ENCODE data around the gene AIF1. TPM values are rescaled to one million over a fixed set of nuclear protein-coding genes. Genes with fewer than 3 reads are reported as not detected.

AIF1 gene
- total RNA-seq, 3 donors from 2014 or later: 26.9 to 54.1 (median 28.2) TPM

DNA sequence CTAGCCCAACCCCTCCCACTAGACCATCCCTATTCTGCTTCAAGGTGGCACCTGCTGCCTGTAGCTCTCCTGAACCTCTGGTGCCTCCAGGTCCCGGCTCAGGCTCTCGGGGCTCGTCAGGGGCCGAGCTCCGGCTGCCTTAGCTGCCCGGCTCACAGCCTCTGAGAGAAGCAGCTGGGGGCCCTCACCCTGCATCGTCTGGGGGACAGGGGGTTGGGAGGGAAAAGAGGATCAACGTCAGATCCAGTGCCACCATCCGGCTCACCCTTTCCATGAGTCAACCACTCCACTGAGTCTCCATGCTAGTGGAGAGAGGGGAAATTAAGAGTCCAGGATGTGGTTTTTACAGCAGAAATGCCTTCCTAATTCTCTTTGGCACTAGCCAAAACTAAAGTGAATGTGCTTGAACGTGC is 24.4 kb downstream of the AIF1 start:
- H3K4me1 ChIP-seq: no peaks in the 10 kb centered on the region
- no peak overlapping the region for H3K4me3 ChIP-seq
- no peak for TF ChIP-seq POLR2A (IDR thresholded peaks at IDR 0.05)
- H3K27ac ChIP-seq: no peak overlapping the region
- intact Hi-C loops (cut with DNase I; ENCODE audit: low total_unique reads): no loop called here
- H3K27me3 ChIP-seq: no peaks in the 10 kb centered on the region
- H3K9me3 ChIP-seq: no peaks in the 10 kb centered on the region
- H3K36me3 ChIP-seq: peaks cover 34% of the 10 kb centered on the region
- DNase-seq (ENCODE audit: low spot score in 2 of 2): no peak

GRCh38 chr6:31640612-31641011 is 25.6 kb downstream of the AIF1 start:
- H3K4me3 ChIP-seq: no peak overlapping the region
- H3K36me3 ChIP-seq: peaks cover 40% of the 10 kb centered on the region
- H3K27ac ChIP-seq: no peak overlapping the region
- H3K9me3 ChIP-seq: no peaks in the 10 kb centered on the region
- no peak for DNase-seq (ENCODE audit: low spot score in 2 of 2)
- TF ChIP-seq POLR2A (IDR thresholded peaks at IDR 0.05): no peak
- no peak for TF ChIP-seq POLR2AphosphoS5 (IDR thresholded peaks at IDR 0.05)
- TF ChIP-seq, protein P1, sequence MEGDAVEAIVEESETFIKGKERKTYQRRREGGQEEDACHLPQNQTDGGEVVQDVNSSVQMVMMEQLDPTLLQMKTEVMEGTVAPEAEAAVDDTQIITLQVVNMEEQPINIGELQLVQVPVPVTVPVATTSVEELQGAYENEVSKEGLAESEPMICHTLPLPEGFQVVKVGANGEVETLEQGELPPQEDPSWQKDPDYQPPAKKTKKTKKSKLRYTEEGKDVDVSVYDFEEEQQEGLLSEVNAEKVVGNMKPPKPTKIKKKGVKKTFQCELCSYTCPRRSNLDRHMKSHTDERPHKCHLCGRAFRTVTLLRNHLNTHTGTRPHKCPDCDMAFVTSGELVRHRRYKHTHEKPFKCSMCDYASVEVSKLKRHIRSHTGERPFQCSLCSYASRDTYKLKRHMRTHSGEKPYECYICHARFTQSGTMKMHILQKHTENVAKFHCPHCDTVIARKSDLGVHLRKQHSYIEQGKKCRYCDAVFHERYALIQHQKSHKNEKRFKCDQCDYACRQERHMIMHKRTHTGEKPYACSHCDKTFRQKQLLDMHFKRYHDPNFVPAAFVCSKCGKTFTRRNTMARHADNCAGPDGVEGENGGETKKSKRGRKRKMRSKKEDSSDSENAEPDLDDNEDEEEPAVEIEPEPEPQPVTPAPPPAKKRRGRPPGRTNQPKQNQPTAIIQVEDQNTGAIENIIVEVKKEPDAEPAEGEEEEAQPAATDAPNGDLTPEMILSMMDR (IDR thresholded peaks at IDR 0.05): no peak
- intact Hi-C loops (cut with DNase I; ENCODE audit: low total_unique reads): no loop called here
- H3K4me1 ChIP-seq: no peaks in the 10 kb centered on the region
- no peaks in the 10 kb centered on the region for H3K27me3 ChIP-seq

GRCh38 chr6:31641370-31641769 is 26.3 kb downstream of the AIF1 start:
- H3K36me3 ChIP-seq: peaks cover 40% of the 10 kb centered on the region
- H3K27ac ChIP-seq: no peak overlapping the region
- H3K4me3 ChIP-seq: no peak overlapping the region
- no peak for TF ChIP-seq POLR2AphosphoS5 (IDR thresholded peaks at IDR 0.05)
- H3K27me3 ChIP-seq: no peaks in the 10 kb centered on the region
- no peak for DNase-seq (ENCODE audit: low spot score in 2 of 2)
- intact Hi-C loops (cut with DNase I; ENCODE audit: low total_unique reads): no loop called here
- no peaks in the 10 kb centered on the region for H3K4me1 ChIP-seq
- H3K9me3 ChIP-seq: no peaks in the 10 kb centered on the region

GRCh38 chr6:31642798-31643570 is 27.9 kb downstream of the AIF1 start:
- Histone ChIP-seq H3K27me3 (no peaks in the 10 kb centered on the region), H3K27ac (no peak overlapping the region), H3K9me3 (no peaks in the 10 kb centered on the region), H3K36me3 (peaks cover 40% of the 10 kb centered on the region), H3K4me3 (no peak overlapping the region), H3K4me1 (no peaks in the 10 kb centered on the region)
- intact Hi-C loops (cut with DNase I; ENCODE audit: low total_unique reads): no loop called here
- no peak for DNase-seq (ENCODE audit: low spot score in 2 of 2)
- TF ChIP-seq, protein P1 (IDR thresholded peaks at IDR 0.05): no peak
- TF ChIP-seq POLR2AphosphoS5 (IDR thresholded peaks at IDR 0.05): no peak
- TF ChIP-seq POLR2A (IDR thresholded peaks at IDR 0.05): no peak

- TF ChIP-seq POLR2AphosphoS5 (IDR thresholded peaks at IDR 0.05) (no peak), POLR2A (IDR thresholded peaks at IDR 0.05) (no peak)
- TF ChIP-seq, protein P1 (IDR thresholded peaks at IDR 0.05): no peak
- intact Hi-C loops (cut with DNase I; ENCODE audit: low total_unique reads): no loop called here
- Histone ChIP-seq H3K4me1 (no peaks in the 10 kb centered on the region), H3K27me3 (no peaks in the 10 kb centered on the region), H3K27ac (no peak overlapping the region), H3K4me3 (no peak overlapping the region), H3K9me3 (no peaks in the 10 kb centered on the region), H3K36me3 (peaks cover 41% of the 10 kb centered on the region)
- no peak for DNase-seq (ENCODE audit: low spot score in 2 of 2)
Observed at GRCh38 chr6:31643818-31644454, 28.9 kb downstream of the AIF1 start.

DNA sequence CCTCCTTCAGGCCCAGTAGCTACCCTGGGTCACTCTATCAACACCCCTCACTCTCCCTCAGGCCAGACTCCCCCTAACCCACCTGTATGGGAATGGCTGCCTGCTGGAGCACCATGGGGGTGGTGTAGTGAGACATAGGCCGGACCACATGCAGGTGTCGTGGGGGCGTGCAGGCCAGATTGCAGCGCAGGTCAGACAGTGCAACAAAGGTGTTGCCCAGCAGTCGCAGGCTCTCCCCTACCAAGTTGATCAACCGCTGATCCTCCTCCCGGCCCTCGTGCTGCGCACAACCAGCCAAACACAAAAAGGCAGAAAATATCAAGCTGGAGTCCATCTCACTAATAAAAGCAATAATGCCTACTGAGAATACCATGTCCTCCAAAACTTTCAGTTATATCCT is 30.3 kb downstream of the AIF1 start:
- no peaks in the 10 kb centered on the region for H3K9me3 ChIP-seq
- intact Hi-C loops (cut with DNase I; ENCODE audit: low total_unique reads): no loop called here
- no peak overlapping the region for H3K4me3 ChIP-seq
- TF ChIP-seq POLR2A (IDR thresholded peaks at IDR 0.05) (no peak), POLR2AphosphoS5 (IDR thresholded peaks at IDR 0.05) (no peak)
- TF ChIP-seq, protein P1 (IDR thresholded peaks at IDR 0.05): no peak
- DNase-seq (ENCODE audit: low spot score in 2 of 2): no peak
- no peaks in the 10 kb centered on the region for H3K4me1 ChIP-seq
- no peak overlapping the region for H3K27ac ChIP-seq
- no peaks in the 10 kb centered on the region for H3K27me3 ChIP-seq
- peaks cover 40% of the 10 kb centered on the region for H3K36me3 ChIP-seq

Data from breast epithelium (tissue), 4 donors.